NCI-H1417 (cell line): ENCODE results near the gene MORN5.
A peak's percentile ranks its signal among the peaks of the same experiment; 100 is the strongest.

ENCODE experiments used
- DNase-seq, 3 experiments: peaks; one replicate each; lab custom pipeline; 2025; lab: John Stamatoyannopoulos, UW

The MORN5 gene

DNA sequence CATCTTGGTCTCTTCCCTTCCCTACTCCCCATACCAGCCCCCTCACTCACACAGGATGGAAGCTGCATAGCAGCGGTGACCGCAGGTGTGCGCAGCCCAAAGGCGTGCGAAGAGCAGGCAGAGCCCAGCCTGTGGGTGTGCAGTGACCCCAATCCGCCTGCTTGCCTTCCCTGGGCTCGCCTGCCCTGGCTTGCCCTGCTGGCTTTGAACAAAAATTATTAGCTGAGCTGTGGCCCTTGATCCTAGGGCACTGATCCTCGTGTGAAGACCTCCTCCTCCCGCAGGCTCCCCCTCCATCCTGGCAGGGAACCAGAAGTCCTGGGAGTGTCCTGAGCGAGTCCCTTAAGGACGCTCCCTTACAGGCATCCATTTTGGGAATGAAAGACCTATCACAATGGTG, 31.9 kb downstream of the MORN5 start:
- DNase-seq, result peak in 1 of 3 experiments; percentile 23

DNA sequence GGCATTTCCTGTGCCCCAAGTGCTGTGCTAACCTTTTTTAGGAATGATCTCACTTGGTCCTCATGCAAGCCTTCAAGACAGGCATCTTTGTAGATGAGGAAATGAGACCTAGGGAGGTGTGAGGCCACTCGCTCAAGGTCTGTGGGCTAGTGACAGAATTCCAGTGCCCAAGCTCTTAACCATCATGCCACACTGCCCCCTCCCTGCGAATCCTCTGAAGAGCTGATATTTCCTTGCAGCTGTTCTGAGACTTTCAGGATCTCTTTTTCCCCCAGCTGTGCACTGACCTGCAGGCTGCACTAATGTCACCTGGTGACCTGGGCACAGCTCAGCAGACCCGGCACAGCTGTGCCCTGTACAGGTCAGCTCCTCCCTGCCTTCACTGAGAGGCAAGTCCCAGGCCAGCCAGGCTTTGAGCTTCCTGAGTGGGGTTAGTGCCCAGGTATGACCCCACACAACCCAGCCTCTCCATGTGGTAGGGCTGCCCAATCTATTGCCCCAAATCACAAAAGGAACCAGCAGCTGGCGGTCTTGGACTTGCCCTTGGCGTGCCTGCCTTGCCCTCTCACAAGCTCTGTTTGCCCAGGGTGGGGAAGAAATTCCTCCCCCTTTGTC, 32.7 kb downstream of the MORN5 start:
- DNase-seq, result peak in 1 of 3 experiments; percentile 20

GRCh38 chr9:122192914-122193525, 33.3 kb downstream of the MORN5 start:
- DNase-seq, result no peak

DNA sequence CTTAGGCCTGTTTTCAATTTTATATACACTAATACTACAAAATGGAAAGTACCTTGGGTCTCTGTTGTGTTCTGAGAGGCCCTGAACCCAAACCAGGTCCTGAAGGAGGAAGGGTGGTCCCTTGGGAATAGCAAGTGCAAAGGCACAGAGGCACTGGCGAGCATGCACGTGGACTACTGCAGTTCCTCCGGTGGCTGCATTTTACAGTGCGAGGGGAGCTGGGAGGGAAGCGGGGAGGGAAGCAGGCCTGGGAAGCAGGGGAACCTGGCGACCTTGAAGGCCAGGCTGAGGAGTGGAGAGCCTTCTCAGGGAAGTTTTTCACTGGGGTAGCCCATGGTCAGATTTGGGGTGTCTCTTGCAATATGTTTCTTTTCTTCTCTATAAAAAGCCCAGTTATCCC, 33.9 kb downstream of the MORN5 start:
- DNase-seq, result no peak

DNA sequence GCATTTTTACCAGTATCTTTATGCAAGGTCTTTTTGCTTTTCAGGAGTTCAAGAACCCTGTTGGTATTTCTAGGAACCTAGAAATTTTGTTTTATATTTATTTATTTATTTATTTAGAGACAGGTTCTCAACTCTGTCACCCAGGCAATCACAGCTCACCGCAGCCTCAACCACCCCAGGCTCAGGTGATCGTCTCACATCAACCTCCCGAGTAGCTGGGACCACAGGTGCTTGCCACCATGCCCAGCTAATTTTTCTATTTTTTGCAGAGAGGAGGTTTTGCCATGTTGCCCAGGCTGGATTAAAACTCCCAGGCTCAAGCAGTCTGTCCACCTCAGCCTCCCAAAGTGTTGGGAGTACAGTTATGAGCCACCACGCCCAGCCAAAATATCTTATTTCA, 36.2 kb downstream of the MORN5 start:
- DNase-seq, result no peak

GRCh38 chr9:122197426-122197825, 37.7 kb downstream of the MORN5 start:
- DNase-seq, result peak; percentile 82 to 99 (median 95)

GRCh38 chr9:122197882-122198281, 38.2 kb downstream of the MORN5 start:
- DNase-seq, result peak in 1 of 3 experiments; percentile 75

GRCh38 chr9:122200960-122201595, 41.4 kb downstream of the MORN5 start:
- no peak for DNase-seq

DNA sequence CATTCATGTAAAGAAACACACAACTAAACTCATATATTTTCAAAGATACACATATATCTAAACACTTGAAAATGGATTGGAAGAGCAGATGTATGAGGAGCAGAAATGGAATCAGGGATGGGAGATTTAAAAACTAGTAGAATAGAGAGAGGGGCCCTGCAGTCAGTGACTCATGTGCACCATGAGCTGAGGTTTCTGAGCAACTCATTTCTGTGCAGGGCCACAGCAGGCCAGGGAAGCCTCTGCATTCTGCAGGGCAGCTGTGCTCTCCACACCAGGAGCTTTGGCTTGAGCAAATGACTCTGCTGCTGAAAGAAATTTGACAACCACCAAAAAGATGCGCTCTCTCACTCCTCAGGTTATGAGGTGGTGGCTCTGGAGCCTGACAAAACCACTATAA, 41.9 kb downstream of the MORN5 start:
- no peak for DNase-seq

GRCh38 chr9:122202111-122202510, 42.4 kb downstream of the MORN5 start:
- no peak for DNase-seq

DNA sequence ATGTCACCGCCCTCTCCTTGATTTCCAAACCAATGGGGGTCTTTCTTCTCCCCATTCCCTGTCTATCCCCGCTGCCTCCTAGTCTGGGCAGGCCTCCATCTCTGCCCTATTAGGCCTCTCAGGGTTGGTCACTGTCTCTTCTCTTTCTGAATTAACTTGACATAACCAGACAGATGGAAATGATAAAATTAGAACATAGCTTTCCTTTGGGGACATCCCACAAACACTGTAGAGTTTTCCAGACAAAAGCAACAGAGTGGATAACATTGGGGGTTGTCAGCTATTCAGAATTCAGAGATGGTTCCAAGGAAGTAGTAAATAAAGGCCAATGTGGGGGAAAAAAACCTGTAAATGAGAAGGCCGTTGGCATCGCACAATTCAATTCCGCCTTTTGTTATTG, 44.3 kb downstream of the MORN5 start:
- DNase-seq, result no peak

- no peak for DNase-seq
Observed at GRCh38 chr9:122204491-122204890, 44.8 kb downstream of the MORN5 start.

DNA sequence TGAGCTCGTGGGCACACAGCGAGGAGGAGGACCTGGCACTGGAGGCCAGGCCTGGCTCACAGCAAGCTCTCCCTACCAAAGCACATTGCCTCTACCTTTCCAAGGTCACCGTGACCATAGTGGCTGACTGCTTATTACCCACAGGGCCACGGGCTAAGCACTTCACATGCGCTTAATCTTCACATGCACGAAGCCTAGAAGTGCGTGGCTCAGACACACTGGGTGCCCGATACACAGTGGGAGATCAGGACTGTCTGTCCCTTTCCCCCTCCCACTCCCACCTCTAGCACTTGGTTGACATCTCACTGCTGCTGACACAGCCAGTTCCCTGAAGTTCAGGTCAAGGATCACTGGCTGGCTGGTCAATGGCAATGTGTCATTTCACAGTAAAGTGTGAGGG, 45.5 kb downstream of the MORN5 start:
- no peak for DNase-seq

- no peak for DNase-seq
Observed at GRCh38 chr9:122206118-122207046, 46.7 kb downstream of the MORN5 start.

DNA sequence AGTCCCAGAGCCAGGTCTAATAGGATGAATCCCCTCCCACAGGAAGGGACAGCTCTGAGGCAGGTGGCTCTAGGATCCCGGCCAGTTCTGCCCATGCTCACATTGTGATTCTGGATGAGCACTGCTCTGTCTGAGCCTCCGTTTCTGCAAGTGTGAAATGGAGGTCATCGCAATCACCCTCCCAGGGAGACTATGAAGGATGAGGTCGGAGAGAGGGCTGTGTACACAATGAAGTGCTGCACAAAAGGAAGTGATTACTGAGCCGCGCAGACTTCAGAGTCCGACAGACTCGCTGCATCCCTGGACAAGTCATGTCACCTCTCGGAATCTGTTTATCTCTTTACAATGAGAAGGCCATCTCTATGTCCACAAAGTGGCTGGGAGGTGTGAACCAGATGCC, 47.4 kb downstream of the MORN5 start:
- DNase-seq, result peak in 1 of 3 experiments; percentile 13

DNA sequence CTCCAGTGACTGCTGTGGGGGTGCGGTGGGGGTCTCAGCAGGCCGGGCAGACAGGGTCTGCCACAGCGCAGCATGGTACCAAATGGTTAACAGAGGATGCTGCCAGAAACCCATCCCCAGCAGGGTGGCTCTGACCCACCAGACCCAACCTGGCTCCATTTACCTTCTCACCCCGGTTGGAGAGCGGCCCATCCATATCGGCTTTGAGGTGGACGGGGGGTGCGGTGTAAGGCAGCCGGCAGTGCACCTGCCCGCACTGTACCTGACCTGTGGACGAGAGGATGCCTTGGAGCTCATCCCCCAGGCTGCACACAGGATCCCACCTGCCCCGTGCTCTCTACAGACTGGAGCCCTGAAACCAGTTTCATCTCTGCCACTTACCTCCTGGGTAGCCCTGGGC, 49.7 kb downstream of the MORN5 start:
- no peak for DNase-seq

GRCh38 chr9:122212473-122213004, 52.8 kb downstream of the MORN5 start:
- DNase-seq, result peak in 1 of 3 experiments; percentile 41

GRCh38 chr9:122213102-122213588, 53.4 kb downstream of the MORN5 start:
- peak in 1 of 3 experiments; percentile 61 for DNase-seq

DNA sequence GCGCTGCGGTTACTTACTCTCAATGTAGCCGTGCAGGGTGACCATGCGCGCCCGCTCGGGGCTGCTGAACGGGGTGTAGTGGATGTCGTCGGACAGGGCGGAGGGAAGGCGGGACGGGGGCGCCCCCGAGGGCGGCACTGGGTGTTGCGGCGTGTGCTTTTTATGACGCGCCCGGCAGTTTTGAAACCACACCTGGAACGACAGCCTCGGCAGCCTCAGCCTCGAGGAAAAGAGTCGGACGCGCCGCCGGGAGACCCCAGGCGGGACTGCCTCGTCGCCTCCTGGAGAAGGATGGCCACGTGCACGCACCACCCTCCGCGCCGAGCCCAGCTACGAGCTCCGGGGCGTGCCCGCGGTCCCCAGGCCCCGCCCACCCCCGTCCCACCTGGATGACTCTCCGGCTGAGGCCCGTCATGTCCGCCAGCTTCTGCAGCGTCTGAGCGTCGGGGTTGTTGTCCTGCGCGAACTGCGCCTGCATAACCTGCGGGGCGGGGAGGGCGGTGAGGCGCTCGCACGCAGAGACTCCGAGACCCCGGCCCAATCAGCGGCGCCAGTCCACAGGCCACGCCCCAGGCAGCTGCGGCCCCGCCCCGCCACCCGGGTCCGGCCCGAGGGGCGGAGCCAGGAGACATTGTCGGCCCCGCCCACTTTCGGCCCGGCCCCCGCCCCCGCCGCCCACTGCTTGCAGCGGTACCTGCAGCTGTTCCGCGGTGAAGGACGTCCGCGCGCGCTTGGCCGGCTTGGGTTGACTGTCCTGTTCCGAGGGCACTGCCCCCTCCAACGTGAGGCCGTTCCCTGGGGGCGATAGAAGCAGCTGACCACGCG, 54.1 kb downstream of the MORN5 start:
- DNase-seq, result peak; percentile 88 to 99 (median 98)

- DNase-seq, result no peak
Observed at GRCh38 chr9:122214507-122214906, 54.8 kb downstream of the MORN5 start.

GRCh38 chr9:122215663-122216062, 56.0 kb downstream of the MORN5 start:
- DNase-seq, result no peak
